SKM-1 treated with dmso at 0.1 percent for 144 hours (cell line): ENCODE data around the gene BIN1.

ENCODE experiments used
- DNase-seq: peaks from one replicate; lab custom pipeline; 2025; ENCODE audit not compliant: unreplicated experiment; lab: John Stamatoyannopoulos, UW

Gene BIN1

DNA sequence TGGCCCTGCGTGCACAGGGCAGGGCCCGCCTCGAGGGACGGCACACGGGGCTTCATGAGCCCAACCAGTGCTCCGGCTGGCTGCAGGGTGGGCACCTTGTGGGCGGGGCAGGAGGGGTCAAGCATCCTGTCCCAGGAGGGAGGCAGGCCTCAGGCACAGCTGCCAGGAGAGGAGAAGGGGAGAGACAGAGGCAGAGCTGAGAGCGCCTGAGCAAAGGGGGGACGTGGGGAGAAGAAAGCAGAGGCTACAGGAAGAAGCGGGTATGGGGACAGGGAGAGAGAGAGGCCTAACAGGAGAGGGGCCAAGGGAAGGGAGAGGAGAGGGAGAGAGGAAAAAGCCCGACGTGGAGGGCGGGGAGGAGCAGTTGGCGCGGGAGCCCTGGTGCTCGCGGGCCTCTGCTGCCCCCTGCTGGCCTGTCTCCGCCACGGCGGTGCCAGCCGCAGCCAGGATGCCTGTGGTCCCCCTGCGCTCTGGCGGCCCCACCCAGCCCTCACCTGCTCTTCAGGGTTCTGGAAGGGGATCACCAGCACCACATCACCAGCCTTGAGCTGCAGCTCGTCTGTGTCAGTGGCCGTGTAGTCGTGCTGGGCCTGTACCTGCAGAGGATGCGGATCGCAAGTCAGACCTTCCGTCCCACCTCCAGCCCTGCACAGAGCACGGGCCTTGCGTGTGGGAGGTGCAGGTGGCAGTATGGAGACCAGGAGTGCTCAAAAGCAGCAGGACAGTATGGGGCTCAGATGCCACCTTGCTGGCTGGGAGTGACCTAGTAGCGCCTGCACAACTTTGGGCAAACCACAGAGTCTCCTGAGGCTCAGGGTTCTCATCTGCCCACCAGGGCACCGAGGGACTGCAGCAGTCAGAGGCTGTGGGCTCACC, 56.8 kb downstream of the BIN1 start:
- peak; percentile 46 for DNase-seq

- no peak for DNase-seq
These were observed 57.7 kb downstream of the BIN1 start for GRCh38 chr2:127048969-127049897.

DNA sequence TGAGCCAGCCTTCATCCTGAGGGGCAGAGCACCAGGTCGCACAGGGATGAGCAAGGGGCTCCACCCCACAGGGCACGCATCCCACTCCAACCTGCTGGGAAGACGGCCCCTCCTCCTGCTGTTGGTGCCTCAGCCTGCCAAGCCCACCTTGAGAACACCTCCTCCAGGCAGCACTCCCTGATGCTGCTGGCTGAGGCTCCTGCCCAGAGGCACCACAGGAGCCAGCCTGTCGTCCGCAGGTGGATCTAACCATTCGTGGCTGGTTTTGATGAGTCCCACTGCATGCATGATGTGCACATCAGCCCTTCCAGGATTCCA, 58.4 kb downstream of the BIN1 start:
- DNase-seq: no peak

- no peak for DNase-seq
These were observed 59.0 kb downstream of the BIN1 start for GRCh38 chr2:127047716-127048617.

- DNase-seq: no peak
These were observed 59.9 kb downstream of the BIN1 start for GRCh38 chr2:127047054-127047453.

- no peak for DNase-seq
These were observed 60.4 kb downstream of the BIN1 start for GRCh38 chr2:127046579-127046978.

DNA sequence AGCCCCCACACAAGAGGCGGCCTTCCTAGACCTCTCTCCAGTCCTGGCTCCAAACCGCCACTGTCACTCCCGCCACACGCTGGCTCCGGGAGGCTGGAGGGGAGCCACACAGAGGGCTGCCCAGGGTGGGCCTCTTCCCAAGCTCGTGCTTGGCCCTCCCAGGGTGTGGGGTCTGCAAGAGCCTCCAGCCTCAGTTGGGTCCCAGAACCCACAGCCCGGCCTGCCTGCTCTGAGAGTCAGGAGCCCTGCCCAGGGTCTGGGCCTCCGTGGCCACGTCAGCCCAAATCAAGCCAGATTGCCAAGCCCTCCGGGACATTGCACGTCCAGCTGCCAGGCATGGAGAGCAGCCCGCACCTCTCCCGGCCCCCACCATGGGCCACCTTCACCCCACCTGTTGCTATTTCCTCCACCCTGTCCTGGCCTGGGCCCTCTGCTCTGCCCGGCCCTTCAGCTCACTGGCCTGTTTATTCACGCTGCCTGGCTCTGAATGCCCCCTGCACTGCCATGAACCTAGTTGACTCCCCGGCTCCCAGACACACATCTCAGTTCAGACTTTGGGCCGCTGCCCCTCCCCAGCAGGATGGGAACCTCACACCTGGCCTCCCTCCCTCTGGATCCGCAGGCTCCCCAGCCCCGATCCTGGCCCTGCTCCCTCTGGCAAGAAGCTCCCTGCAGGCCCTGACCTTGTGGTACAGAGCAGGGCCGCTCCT, 61.0 kb downstream of the BIN1 start:
- DNase-seq: no peak

DNA sequence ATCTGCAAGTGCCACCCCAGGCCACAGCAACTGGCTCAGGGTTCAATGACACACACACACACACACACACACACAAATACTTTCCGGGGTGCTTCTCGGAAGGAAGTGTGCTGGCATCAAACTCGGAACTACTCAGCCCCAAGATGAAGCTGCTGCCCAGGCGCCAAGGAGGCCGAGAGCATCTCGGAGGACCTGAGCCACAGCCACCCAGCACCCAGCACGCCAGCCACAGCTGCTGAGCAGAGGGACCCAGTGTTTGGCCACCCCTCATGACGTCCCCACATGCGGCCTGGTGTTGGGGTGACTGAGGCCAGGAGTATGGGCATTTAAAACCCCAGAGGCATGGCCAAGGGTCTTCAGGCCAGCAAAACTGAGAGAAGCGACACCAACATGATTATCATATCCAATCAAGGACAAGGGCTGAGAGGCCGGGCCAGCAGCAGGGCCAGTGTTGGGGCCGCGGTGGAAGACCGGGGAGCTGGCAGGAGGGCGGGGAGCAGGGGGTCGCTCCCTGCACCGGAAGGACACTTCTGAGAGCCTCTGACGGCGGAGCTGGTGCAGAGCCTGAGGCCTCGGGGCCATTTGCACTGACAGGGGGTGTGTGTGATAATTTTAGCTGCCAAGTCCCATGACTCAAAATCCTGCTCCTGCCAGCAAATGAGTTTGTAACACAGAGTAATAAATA, 61.8 kb downstream of the BIN1 start:
- DNase-seq: no peak

DNA sequence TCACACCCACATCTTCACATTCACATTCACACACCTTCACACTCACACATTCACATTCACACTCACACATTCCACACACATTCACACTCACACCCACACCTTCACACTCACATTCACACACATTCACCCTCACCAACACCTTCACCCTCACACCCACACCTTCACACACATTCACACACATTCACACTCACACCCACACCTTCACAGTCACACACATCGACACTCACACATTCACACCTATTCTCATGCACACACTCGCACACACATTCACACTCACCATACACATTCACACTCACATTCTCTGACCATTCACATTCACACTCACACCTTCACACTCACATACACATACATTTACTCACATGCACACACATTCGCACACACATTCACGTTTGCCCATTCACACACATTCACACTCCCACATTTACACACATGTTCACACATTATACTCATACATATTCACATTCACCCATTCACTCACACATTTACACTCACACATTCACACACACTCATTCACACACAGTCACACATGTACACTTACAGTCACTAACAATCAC, 62.7 kb downstream of the BIN1 start:
- DNase-seq: no peak

DNA sequence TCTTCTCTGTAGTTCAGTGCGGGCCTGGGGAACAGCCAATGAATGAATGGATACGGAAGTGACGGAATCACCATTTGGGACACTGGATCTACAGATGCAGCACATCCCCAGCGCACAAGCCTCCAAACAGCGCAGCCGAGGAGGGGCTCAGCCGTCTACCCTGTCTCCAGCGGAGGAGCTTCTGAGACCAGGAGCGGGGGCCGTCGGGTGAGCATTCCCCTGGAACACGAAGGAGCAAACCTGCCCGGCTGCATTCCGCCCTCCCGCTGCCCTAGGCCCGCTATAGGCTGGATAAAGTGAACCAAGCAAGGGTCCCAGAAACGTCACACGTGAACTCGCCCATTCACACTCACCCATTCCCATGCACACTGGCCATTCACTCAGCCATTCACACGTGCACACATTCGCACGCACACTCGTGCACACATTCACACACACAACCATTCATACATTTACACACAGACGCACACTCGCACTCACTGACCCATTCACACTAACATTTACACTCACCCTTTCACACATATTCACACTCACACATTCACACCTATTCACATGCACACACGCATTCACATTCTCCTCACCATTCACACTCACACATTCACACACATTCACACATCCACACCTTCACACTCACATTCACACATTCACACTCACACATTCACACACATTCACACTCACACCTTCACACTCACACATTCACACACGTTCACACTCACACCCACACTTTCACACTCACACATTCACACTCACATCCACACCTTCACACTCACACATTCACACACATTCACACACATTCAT, 63.4 kb downstream of the BIN1 start:
- no peak for DNase-seq

- no peak for DNase-seq
These were observed 65.5 kb downstream of the BIN1 start for GRCh38 chr2:127041259-127041970.

DNA sequence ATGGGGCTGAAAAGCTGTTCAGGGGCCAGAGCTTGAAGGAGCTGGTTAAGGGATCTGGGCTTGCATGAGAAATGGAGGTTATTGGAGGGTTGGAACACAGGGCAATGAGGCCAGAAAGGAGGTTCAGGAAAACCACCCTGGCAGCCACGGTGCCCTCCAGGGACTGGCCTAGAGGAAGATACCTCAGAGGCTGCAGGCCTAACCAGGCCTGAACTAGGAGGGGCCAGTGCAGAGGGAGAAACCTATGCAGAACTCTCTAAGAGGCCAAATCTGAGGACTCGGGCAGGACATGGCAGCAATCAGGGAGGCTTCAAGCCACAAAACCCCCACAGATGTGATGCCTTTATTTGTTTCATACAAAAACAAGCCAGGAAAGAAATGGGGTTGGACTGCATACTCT, 66.8 kb downstream of the BIN1 start:
- no peak for DNase-seq

DNA sequence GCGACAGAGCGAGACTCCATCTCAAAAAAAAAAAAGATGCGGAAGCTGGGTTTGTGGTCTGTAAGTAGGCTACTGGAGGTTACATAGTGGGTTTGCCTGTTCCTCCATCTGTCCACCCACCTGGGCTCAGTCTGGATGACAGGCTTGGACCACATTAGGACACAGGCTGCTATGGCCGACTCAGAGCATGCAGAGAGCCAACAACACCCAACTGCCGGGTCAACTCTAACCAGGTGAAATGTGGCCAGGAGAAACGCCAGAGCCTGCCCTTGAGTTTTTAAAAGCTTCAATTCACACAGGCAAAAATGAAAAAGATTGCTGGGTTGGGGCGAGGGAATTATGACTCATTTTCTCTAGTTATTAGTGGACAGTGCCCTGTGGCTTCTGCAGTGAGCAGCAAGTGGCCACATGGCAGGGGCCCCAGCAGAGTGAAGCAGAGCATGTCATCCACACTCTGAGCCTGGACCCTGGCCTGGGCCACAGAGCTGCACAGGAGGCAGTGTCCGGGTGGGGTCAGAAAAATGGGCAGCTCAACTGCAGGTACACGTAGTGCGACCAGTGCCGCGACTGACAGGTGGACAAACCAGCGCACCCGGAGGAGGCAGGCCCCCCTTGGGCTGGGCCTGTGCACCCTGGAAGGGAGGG, 67.4 kb downstream of the BIN1 start:
- DNase-seq: no peak

DNA sequence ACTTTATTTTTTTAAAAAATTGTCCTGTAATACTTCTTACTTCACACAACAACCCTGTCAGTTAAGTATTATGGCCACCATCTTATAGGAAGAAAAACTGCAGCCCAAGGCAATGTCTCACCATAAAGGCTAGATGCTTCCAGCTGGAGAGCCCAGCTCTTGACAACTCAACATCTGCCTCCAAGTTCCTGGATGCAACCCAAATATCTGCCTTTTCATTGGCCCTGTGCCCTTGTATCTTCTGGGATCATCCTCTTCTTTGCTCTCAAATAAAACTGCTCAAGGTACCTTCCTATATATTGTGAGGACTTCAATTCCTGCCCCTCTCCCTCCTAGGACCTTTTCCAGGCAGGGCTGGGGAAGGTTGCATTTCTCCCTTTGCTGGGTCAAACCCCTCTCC, 69.5 kb downstream of the BIN1 start:
- no peak for DNase-seq

DNA sequence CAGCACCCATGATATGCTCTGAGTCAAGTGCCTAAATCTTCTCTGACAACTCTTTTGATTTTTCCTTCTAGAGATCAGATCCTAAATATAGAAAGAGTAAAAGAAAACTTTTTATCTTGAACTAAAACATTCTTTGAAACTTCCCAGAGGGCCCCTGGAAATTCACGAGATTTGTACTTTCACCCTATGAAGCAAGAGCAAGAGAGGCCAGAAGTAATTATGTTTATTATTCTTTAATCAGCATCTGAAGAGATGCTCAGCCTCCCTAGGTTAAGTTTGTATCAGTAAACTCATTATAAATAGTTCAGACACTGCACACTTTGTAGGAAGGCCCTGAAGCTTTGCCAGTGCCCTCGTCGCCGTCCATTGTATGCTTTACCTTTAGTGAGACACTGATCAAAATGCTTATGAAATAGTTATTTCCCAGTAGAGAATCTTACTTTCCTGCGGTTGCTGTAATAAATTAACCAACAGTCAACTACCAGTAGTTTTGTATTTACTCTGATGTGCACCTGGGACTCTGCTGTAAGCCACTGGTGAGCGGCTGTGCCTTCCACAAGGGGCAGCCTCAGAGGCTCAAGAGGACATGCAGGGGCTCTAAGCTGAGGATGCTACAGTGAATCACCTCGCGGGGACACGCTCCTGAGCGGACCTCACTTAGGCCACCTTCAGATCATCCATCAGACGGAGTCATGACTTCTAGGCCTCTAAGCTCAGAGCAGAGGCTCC, 71.9 kb downstream of the BIN1 start:
- no peak for DNase-seq

GRCh38 chr2:127034051-127034450, 72.9 kb downstream of the BIN1 start:
- no peak for DNase-seq

DNA sequence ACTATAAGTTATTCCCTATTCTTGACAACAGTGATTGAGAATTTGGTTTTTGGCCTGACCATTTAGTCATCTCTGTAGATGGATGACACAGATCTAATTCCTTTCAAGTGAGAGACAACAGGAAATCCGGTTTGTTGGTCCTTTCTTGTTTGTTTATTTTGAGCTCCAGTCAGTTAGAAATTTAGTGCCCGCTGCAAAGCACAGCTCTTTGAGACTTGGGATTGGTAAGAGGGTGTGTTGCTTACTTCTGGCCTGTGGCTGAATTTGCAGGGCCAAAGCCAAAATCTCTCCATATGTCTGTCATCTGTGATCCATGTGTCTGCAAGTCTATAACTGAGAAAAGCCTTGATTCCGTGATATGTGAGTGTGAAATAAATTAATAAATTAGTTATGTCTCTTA, 74.3 kb downstream of the BIN1 start:
- no peak for DNase-seq
